ENCODE results near the gene ADAT1.

The ADAT1 gene

GRCh38 chr16:75575958-75576357 is 47.1 kb downstream of the ADAT1 start:
- TF ChIP-seq ZNF274 (IDR thresholded peaks at IDR 0.05; ENCODE audit: low read depth, low read length): no peak
- no peak overlapping the region for H3K4me3 ChIP-seq (ENCODE audit: low read length)

GRCh38 chr16:75573955-75574354 is 49.1 kb downstream of the ADAT1 start:
- TF ChIP-seq ZNF274 (IDR thresholded peaks at IDR 0.05; ENCODE audit: low read depth, low read length): no peak
- H3K4me3 ChIP-seq (ENCODE audit: low read length): no peak overlapping the region

GRCh38 chr16:75572864-75573542 is 50.1 kb downstream of the ADAT1 start:
- H3K4me3 ChIP-seq (ENCODE audit: low read length): no peak overlapping the region
- no peak for TF ChIP-seq ZNF274 (IDR thresholded peaks at IDR 0.05; ENCODE audit: low read depth, low read length)

- no peak for TF ChIP-seq ZNF274 (IDR thresholded peaks at IDR 0.05; ENCODE audit: low read depth, low read length)
- H3K4me3 ChIP-seq (ENCODE audit: low read length): no peak overlapping the region
Measured at GRCh38 chr16:75570396-75571065, 52.5 kb downstream of the ADAT1 start.

GRCh38 chr16:75567911-75568310 is 55.2 kb downstream of the ADAT1 start:
- no peak for TF ChIP-seq ZNF274 (IDR thresholded peaks at IDR 0.05; ENCODE audit: low read depth, low read length)
- no peak overlapping the region for H3K4me3 ChIP-seq (ENCODE audit: low read length)

- peak overlapping the region; percentile 79 for H3K4me3 ChIP-seq (ENCODE audit: low read length)
- no peak for TF ChIP-seq ZNF274 (IDR thresholded peaks at IDR 0.05; ENCODE audit: low read depth, low read length)
Measured at GRCh38 chr16:75566758-75567255, 56.3 kb downstream of the ADAT1 start.

GRCh38 chr16:75566040-75566757 is 56.9 kb downstream of the ADAT1 start, which contains the start of gene GABARAPL2:
TSS of gene GABARAPL2 (plus strand) at chr16:75566379. CDS start at chr16:75566487, 108 bp downstream.
- no peak for TF ChIP-seq ZNF274 (IDR thresholded peaks at IDR 0.05; ENCODE audit: low read depth, low read length)
- H3K4me3 ChIP-seq (ENCODE audit: low read length): peak within 1 kb of the TSS; percentile 79

GRCh38 chr16:75565640-75566039 is 57.4 kb downstream of the ADAT1 start:
- peak overlapping the region; percentile 79 for H3K4me3 ChIP-seq (ENCODE audit: low read length)
- no peak for TF ChIP-seq ZNF274 (IDR thresholded peaks at IDR 0.05; ENCODE audit: low read depth, low read length)

- no peak for TF ChIP-seq ZNF274 (IDR thresholded peaks at IDR 0.05; ENCODE audit: low read depth, low read length)
Measured at GRCh38 chr16:75559564-75560372, 63.3 kb downstream of the ADAT1 start.

GRCh38 chr16:75558846-75559401 is 64.2 kb downstream of the ADAT1 start:
- no peak for TF ChIP-seq ZNF274 (IDR thresholded peaks at IDR 0.05; ENCODE audit: low read depth, low read length)
- no peak overlapping the region for H3K4me3 ChIP-seq (ENCODE audit: low read length)

More at GRCh38 chr16:75559564-75560372, 63.3 kb downstream of the ADAT1 start:
- H3K4me3 ChIP-seq (ENCODE audit: low read length): no peak overlapping the region

GRCh38 chr16:75556431-75556950 is 66.6 kb downstream of the ADAT1 start:
- no peak for TF ChIP-seq ZNF274 (IDR thresholded peaks at IDR 0.05; ENCODE audit: low read depth, low read length)
- H3K4me3 ChIP-seq (ENCODE audit: low read length): no peak overlapping the region; the same call in 1 of the 2 replicates

GRCh38 chr16:75555707-75556430 is 67.2 kb downstream of the ADAT1 start, which contains the start of gene TMEM231:
TSS of gene TMEM231 (minus strand) at chr16:75556252. CDS start at chr16:75556209, 43 bp downstream.
- peak within 1 kb of the TSS; percentile 69 for H3K4me3 ChIP-seq (ENCODE audit: low read length)
- no peak for TF ChIP-seq ZNF274 (IDR thresholded peaks at IDR 0.05; ENCODE audit: low read depth, low read length)

Data from GM08714 (cell line).